ENCODE data around the gene MAP3K14. TPM values are rescaled to one million over a fixed set of nuclear protein-coding genes. Genes with fewer than 3 reads are reported as not detected.

The MAP3K14 gene
- polyA plus RNA-seq, 1 experiment = 4.9 TPM

DNA sequence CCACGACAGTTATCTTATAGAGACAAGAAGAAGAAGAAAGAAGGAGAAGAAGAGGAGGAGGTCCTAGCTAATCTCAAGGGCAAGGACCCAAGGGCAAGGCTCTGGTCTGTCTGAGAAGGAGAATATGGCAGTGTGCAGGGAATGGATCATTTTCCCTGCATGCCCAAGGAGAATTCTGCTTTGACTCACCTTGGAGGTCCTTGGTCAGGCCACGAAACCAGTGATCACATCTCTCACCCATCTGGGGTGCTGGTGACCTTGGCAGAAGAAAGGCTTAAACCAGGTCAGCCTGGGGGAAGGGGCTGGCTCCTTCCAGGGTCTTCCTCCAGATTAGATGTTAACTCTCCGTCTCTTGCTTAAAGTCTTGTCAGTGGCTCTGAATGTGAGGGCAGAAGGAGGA, 96.7 kb downstream of the MAP3K14 start:
- Histone ChIP-seq H3K4me3 (ENCODE audit: low read depth, low read length) (no peak overlapping the region), H3K27me3 (ENCODE audit: control insufficient read depth, insufficient read depth, low read length) (peaks cover 24% of the 10 kb centered on the region), H3K27ac (ENCODE audit: low read depth, low read length) (no peak overlapping the region), H3K9me3 (ENCODE audit: control insufficient read depth, insufficient read depth, low read length) (no peaks in the 10 kb centered on the region; the same call in 1 of the 2 replicates)
- no peak for DNase-seq (ENCODE audit: low read depth, low spot score)
- CTCF ChIA-PET = interaction anchor here (0.6 to 5.1 kb wide), 13 partner anchors 8 to 632 kb away, joined by 3 to 48 read pairs (median 16); partner anchors contain the start of gene ACBD4
- TF ChIP-seq CTCF (IDR thresholded peaks at IDR 0.05; ENCODE audit: low read depth, low read length) = no peak
- POLR2A ChIA-PET = interaction anchor here (1.0 to 1.9 kb wide), 3 partner anchors 11 to 71 kb away, joined by 4 to 11 read pairs (median 5); partner anchors contain the start of gene HEXIM1

DNA sequence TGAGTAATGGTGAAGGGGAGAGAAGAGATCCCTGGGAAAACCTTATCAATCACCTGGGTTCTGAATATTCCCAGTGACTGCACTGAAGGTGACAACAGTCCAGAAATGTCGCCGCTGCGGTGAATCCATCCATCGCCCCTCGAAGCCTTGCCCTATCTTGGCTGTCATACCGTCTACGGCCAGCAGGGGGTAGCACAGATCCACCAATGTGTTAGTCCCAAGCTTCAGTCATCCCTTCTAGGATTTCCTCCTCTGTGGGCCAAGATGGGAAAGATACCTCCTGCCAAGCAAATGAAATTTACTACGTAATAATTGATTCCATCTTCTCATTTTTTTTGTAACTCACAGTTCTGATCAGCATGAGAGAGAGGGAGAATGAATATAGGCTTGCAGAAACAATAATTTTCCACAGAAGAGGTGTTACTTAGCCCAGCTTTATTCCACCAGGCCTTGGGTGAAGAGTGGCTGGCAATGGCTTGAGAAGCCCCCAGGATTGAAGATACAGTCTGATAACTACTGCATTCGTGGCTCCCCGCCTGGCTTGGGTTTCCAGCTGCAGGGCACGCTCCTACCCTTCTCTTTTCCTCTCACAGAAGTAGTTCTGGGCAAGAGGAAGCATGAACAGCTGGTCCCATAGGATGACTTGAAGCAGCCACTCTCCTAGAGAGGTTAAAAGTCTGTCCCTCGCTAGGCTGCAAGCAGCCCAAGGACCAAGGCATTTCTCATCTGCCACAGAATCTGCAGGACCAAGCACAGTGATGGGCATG, 97.7 kb downstream of the MAP3K14 start:
- peak; percentile 88 for TF ChIP-seq CTCF (IDR thresholded peaks at IDR 0.05; ENCODE audit: low read depth, low read length)
- Histone ChIP-seq H3K9me3 (ENCODE audit: control insufficient read depth, insufficient read depth, low read length) (no peaks in the 10 kb centered on the region; the same call in 1 of the 2 replicates), H3K27me3 (ENCODE audit: control insufficient read depth, insufficient read depth, low read length) (peaks cover 24% of the 10 kb centered on the region), H3K27ac (ENCODE audit: low read depth, low read length) (no peak overlapping the region), H3K4me3 (ENCODE audit: low read depth, low read length) (peak overlapping the region; percentile 27; the same call in 1 of the 2 replicates)
- ChIA-PET CTCF (interaction anchor here (0.5 to 5.1 kb wide), 27 partner anchors 9 to 633 kb away, joined by 3 to 48 read pairs (median 4); partner anchors contain the start of gene ACBD4), POLR2A (interaction anchor here (0.6 to 1.9 kb wide), 9 partner anchors 9 to 583 kb away, joined by 3 to 12 read pairs (median 4); partner anchors contain the start of gene HEXIM1)
- DNase-seq (ENCODE audit: low read depth, low spot score) = peak; percentile 61

Other genes with a start within 250 kb of the MAP3K14 start
- 28.2 and 42.3 TPM in 2 replicates for gene PLCD3, start 184.5 kb downstream of the MAP3K14 start, polyA plus RNA-seq (2011; rRNA removed)
- gene ACBD4, start 181.3 kb downstream of the MAP3K14 start, polyA plus RNA-seq (2011; rRNA removed) = 4.0 and 4.7 TPM in 2 replicates
- gene HEXIM1, start 168.5 kb downstream of the MAP3K14 start, polyA plus RNA-seq (2011; rRNA removed) = 12.4 and 13.2 TPM in 2 replicates
- 4.2 and 4.5 TPM in 2 replicates for gene HEXIM2, start 155.1 kb downstream of the MAP3K14 start, polyA plus RNA-seq (2011; rRNA removed)
- gene FMNL1, start 95.1 kb downstream of the MAP3K14 start, polyA plus RNA-seq (2011; rRNA removed) = 1.1 and 1.8 TPM in 2 replicates
- gene SPATA32, start 54.9 kb downstream of the MAP3K14 start, polyA plus RNA-seq (2011; rRNA removed) = not detected in 2 replicates
- 0.48 and 0.64 TPM in 2 replicates for gene ARHGAP27, start 115.8 kb upstream of the MAP3K14 start, polyA plus RNA-seq (2011; rRNA removed)
- gene PLEKHM1, start 173.7 kb upstream of the MAP3K14 start, polyA plus RNA-seq (2011; rRNA removed) = 18.2 and 18.4 TPM in 2 replicates

Data from AG04450 (cell line).